ENCODE results near the gene NUPR1. TPM values are rescaled to one million over a fixed set of nuclear protein-coding genes. Genes with fewer than 3 reads are reported as not detected.

The NUPR1 gene
- total RNA-seq, 1 donor from 2014 or later: 0.63 TPM

- Histone ChIP-seq H3K27me3 (ENCODE audit: control insufficient read depth, insufficient read depth, low read length) (peaks cover 6% of the 10 kb centered on the region), H3K36me3 (ENCODE audit: control insufficient read depth, insufficient read depth, low read length) (no peaks in the 10 kb centered on the region), H3K4me3 (ENCODE audit: low read depth, low read length) (no peak overlapping the region)
- no peak for DNase-seq (ENCODE audit: low read depth)
- no peak for TF ChIP-seq CTCF (IDR thresholded peaks at IDR 0.05; ENCODE audit: insufficient read depth, low read length, poor library complexity, severe bottlenecking)
These were observed 38.9 kb downstream of the NUPR1 start for GRCh38 chr16:28499854-28500253.

GRCh38 chr16:28498666-28499381, 40.0 kb downstream of the NUPR1 start:
- TF ChIP-seq CTCF (IDR thresholded peaks at IDR 0.05; ENCODE audit: insufficient read depth, low read length, poor library complexity, severe bottlenecking): no peak
- Histone ChIP-seq H3K36me3 (ENCODE audit: control insufficient read depth, insufficient read depth, low read length) (no peaks in the 10 kb centered on the region), H3K27me3 (ENCODE audit: control insufficient read depth, insufficient read depth, low read length) (peaks cover 5% of the 10 kb centered on the region), H3K4me3 (ENCODE audit: low read depth, low read length) (no peak overlapping the region)
- no peak for DNase-seq (ENCODE audit: low read depth)

GRCh38 chr16:28497861-28498599, 40.7 kb downstream of the NUPR1 start:
- no peak for DNase-seq (ENCODE audit: low read depth)
- Histone ChIP-seq H3K36me3 (ENCODE audit: control insufficient read depth, insufficient read depth, low read length) (no peaks in the 10 kb centered on the region), H3K4me3 (ENCODE audit: low read depth, low read length) (no peak overlapping the region), H3K27me3 (ENCODE audit: control insufficient read depth, insufficient read depth, low read length) (peaks cover 3% of the 10 kb centered on the region)
- no peak for TF ChIP-seq CTCF (IDR thresholded peaks at IDR 0.05; ENCODE audit: insufficient read depth, low read length, poor library complexity, severe bottlenecking)

- no peak for TF ChIP-seq CTCF (IDR thresholded peaks at IDR 0.05; ENCODE audit: insufficient read depth, low read length, poor library complexity, severe bottlenecking)
- Histone ChIP-seq H3K27me3 (ENCODE audit: control insufficient read depth, insufficient read depth, low read length) (peaks cover 3% of the 10 kb centered on the region), H3K36me3 (ENCODE audit: control insufficient read depth, insufficient read depth, low read length) (no peaks in the 10 kb centered on the region), H3K4me3 (ENCODE audit: low read depth, low read length) (no peak overlapping the region)
- no peak for DNase-seq (ENCODE audit: low read depth)
These were observed 41.4 kb downstream of the NUPR1 start for GRCh38 chr16:28497386-28497785.

- no peak for TF ChIP-seq CTCF (IDR thresholded peaks at IDR 0.05; ENCODE audit: insufficient read depth, low read length, poor library complexity, severe bottlenecking)
- H3K27me3 ChIP-seq (ENCODE audit: control insufficient read depth, insufficient read depth, low read length): peaks cover 3% of the 10 kb centered on the region
These were observed 41.9 kb downstream of the NUPR1 start for GRCh38 chr16:28496844-28497243.

More at GRCh38 chr16:28496844-28497243, 41.9 kb downstream of the NUPR1 start:
- H3K4me3 ChIP-seq (ENCODE audit: low read depth, low read length): no peak overlapping the region
- no peak for DNase-seq (ENCODE audit: low read depth)
- H3K36me3 ChIP-seq (ENCODE audit: control insufficient read depth, insufficient read depth, low read length): no peaks in the 10 kb centered on the region

Data from kidney epithelial cell (primary cell).